T-helper 22 cell (primary cell): Measurements from ENCODE around the gene S100A5.
A peak's percentile ranks its signal among the peaks of the same experiment; 100 is the strongest.
"Not testable (repeated sequence)": the region's sequence is repeated elsewhere in the genome, so short reads cannot be mapped to it uniquely, and the experiment has no call there.

Experiments
- DNase-seq: peaks from one replicate; pipeline ENCODE4 v3.0.0-alpha.2; 2020; ENCODE audit warnings: low read depth

The S100A5 gene

GRCh38 chr1:153533689-153534201 lies 7.0 kb downstream of the S100A5 start:
- DNase-seq = peak; percentile 49

GRCh38 chr1:153532769-153533599 lies 7.8 kb downstream of the S100A5 start:
- DNase-seq = peak; percentile 57

- DNase-seq = peak; percentile 52
Measured at GRCh38 chr1:153532181-153532580, 8.6 kb downstream of the S100A5 start.

DNA sequence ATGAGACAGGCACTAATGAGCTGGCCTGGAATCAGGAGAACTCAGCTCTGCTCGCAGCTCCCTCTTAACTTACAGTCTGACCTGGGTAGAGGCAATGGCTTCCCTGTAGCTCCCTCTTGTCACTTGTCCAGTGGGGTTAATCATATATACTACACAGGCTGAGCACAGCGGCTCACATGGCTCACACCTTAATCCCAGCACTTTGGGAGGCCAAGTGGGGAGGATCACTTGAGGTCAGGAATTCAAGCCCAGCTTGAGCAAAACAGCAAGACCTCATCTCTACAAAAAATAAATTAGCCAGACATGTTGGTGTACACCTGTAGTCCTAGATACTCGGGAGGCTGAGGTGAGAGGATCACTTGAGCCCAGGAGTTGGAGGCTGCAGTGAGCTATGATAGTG lies 9.1 kb downstream of the S100A5 start:
- DNase-seq = no peak

GRCh38 chr1:153527683-153528040 lies 13.1 kb downstream of the S100A5 start:
- DNase-seq = no peak

DNA sequence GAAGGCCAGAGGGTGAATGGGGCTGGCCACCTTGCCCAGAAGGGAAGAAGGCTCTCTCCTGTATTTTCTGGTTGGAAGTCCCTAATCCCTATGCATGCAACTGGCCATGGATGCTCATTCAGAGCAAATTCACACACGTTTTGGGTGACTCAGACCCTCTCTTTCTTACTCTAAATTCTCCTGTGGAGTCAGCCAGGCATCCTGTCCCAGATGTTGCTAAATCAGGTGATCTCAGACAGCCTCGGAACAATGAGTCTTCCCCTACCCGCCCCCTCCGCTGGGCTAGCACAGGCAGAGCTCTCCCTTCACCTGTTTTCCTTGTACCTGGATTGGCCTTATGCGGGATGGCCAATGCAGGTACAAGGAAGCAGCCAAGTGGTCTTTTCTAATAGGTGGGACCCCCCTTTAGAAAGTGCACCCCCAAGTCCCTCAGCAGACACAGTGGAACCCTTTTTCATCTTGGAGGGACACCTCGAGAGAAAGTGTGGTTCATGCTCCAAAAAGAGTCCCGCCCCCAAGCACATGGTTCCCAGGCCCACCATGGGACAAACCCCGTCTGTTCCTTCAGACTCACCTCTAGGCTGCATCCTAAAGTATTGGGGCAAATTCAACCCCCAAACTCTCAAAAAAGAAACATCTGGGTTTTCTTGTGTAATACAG lies 13.6 kb downstream of the S100A5 start:
- DNase-seq = no peak

GRCh38 chr1:153526132-153526543 lies 14.6 kb downstream of the S100A5 start:
- no peak for DNase-seq

DNA sequence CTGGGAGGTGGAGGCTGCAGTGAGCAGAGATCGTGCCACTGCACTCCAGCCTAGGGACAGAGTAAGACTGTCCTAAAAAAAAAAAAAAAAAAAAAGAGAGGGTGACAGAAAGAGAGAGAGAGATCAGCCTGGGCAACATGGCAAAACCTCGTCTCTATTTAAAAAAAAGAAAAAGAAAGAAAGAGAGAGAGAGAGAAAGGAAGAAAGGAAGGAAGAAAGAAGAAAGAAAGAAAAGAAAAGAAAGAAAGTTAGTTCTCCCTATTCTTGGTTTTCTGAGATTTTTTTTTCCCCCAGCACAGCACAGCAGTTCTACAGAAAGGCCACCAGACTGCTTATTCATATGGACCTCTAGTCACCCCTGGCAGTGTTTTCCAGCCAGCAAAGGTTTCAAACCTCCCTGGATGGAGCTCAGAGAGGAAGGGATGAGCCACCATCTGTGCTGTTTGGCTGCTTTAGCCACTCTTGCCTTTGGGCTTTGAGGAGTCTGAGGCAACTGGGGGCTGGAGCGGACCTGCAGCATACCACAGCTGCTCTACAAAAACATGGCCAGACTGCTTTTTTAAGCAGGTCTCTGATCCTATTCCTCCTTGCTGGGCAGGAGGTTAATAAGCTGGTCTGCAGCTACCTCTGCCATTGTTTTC lies 15.5 kb downstream of the S100A5 start:
- DNase-seq = no peak

GRCh38 chr1:153522353-153523048 lies 18.2 kb downstream of the S100A5 start:
- not testable (repeated sequence) for DNase-seq

GRCh38 chr1:153521808-153522207 lies 18.9 kb downstream of the S100A5 start:
- not testable (repeated sequence) for DNase-seq

GRCh38 chr1:153520818-153521476 lies 19.8 kb downstream of the S100A5 start:
- no peak for DNase-seq

DNA sequence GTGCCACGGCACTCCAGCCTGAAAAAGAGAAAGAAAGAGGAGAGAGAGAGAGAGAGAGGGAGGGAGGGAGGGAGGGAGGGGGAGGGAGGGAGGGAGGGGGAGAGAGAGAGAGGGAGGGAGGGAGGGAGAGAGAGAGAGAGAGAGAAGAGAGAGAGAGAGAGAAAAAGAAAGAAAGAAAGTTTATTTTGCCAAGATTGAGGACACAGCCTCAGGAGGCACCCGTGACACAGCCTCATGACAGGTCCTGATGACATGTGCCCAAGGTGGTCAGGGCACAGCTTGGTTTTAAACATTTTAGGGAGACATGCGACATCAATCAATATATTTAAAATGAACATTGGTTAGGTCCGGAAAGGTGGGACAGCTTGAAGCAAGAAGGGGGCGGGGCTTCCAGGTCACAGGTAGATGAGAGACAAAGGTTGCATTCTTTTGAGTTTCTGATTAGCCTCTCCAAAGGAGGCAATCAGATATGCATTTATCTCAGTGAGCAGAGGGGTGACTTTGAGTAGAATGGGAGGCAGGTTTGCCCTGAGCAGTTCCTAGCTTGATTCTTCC lies 20.5 kb downstream of the S100A5 start:
- DNase-seq = not testable (repeated sequence)

- no peak for DNase-seq
Measured at GRCh38 chr1:153519242-153519641, 21.5 kb downstream of the S100A5 start.

DNA sequence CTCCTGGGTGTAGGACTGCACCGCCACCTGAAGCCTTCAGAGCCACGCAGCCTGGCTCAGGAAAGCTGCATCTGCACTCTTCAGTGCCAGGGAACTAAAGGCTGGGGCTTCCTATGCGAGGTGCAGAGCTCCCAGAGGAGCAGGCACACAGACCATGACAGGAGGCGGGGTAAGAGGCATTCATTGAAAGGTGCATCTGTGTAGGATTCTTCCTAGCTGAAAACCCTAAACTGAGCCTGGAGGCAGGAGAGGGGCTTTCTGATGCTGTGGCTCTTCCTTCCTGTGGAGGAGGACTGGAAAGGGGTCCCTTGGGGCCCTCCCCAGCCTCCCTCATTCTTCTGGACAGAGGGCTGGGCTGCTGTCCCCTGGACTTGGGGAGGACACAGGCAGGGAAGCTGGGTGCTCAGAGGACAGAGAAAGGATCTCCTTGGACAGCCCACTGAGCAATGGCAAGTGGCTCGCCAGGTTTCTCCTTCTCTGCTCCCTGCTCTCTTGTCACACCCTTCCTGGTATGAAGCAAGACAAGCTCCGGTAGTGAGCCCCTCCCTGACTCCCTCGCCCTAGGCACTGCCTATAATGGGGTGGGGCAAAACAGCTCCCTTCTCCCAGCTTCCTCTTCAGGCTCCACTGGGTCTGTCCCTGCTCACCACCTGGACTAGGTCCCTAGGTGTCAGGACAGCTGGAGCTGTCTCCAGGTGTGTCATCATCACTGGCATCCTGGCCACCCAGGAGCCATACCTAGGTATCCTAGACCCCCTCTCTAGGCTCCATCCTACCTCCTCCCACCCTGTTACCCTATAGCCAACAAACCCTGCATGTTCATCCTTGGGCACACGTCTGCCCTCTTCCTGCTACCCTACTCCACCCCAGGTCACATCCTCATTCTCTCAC lies 25.0 kb downstream of the S100A5 start:
- no peak for DNase-seq

DNA sequence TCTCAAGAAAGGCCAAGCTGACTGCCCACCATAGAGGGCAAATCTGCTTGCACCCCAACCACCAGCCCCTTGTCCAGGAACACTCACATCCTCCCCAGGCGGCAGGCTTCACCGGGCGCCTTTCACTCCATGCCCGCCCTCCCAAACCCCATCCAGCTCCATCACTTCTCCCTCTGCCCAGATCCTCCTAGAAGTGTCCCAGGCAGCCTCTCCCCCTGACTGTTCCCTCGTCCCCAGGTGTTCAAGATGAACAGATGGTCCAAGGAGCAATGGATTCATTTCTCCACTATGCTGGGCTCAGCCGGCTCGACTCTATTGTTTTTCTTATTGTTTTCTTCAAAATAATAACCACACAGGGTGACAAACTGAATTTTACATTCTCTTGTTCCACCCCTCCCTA lies 27.1 kb downstream of the S100A5 start:
- no peak for DNase-seq

DNA sequence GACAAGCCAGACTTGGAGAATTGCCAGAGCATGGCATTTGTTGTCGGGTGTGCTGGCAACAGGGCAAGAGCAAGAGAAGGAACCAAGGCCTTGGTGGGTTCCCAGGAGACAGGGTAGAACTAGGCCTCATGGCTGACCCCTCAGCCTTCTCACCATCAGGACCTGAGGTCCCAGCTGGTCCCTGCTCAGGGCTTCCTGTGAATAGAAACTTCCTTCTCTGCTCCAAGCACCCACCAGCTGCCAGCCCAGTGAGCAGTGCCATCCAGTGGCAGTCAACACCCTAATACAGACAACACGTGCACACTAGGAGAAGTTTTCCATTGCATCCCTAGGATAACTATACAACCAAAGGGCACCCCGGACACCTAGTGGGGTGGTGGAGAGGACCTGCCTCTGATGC lies 27.7 kb downstream of the S100A5 start:
- no peak for DNase-seq

DNA sequence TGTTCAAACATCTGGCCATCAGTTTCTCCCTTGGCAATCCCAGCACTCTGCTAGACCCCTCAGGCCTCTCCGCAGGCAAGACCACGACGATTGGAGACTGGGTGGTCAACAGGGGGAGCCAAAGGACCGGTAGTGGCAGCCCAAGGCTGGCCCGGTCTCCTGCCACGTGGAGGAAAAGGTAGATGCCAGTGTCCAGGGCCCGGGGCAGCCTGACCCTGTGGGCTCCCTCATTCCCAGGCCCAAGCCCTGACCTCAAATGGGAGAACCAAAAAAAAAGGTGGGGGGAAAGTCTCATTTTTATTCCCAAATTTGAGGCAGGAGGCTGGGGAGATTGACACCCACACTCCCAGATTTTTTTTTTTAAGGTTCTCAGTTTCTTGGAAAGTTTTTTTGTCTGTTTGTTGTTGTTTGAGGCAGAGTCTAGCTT lies 29.7 kb downstream of the S100A5 start:
- DNase-seq = peak; percentile 42

GRCh38 chr1:153509729-153510354 lies 30.9 kb downstream of the S100A5 start:
- DNase-seq = peak; percentile 22

GRCh38 chr1:153509036-153509435 lies 31.7 kb downstream of the S100A5 start:
- no peak for DNase-seq
